Eye (tissue), 1 donor: ENCODE results near the gene TMEM44.

Experiments used
- DNase-seq: peaks from one replicate; pipeline ENCODE4 v3.0.0-alpha.2; 2015

Gene TMEM44

DNA sequence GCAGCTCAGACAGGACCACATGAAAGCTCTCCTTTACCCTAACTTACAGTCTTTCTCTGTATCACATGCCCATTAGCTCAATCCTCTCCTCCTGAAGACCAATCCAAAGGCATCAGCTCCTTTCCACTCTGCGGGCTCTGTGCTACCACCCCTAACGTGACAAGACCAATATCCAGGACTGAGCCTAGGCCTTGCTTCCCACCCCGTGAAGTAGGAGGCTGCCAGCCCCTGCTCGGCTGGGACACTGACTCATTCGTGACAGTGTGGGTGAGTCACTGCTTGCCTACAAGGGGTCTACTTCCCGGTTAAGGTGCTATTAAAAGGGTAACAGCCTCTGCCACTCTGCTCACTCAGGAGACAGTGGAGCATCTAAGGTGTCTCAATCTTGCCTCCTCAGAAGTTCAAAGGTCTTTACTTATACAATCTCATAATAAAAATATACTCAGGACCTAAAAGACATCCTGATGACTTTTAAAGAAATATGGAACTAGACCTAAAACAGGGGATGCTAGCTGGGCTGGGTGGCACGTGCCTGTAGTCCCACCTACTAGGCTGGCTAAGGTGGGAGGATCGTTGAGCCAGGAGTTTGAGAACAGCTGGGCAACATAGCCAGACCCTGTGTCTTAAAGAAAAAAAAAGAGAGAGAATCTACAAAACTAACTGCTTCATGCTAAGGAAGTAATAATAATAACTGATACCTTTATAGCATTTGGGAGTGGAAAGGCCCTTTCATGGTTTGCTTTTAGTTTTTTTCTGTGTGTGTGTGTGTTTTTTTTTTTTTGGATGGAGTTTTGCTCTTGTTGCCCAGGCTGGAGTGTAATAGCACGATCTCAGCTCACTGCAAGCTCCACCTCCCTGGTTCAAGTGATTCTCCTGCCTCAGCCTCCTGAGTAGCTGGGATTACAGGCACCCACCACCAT is 55.0 kb downstream of the TMEM44 start:
- no peak for DNase-seq

DNA sequence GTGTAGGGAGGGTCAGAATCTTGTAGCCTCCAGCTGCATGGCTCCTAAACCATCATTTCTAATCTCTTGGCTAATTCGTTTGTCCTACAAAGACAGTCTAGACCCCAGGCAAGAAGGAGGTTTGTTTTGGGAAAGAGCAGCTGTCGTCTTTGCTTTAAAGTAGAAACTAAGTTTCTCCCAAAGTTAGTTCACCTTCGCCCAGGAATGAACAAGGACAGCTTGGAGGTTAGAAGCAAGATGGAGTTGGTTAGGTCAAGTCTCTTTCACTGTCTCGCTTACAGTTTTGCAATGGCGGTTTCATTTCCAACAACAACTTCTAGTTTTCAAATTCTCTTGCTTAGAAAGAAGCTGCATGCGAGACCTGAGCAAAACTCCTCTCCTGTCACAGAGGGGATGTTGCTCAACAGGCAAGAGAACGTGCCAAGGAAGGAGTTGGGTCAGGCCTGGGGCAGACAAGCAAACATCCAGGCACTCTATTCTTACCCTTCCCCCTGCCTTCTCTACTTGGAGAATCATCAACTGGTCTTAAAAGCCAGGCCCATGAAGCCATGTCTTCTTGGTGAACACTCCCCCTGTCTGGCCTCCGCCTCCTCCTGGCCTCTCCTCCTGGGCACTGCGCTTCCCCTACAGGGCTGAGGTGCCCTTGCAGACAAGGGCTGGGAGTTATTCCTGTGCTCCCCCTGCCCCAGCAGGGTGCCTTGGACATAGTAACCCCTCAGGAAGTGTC is 57.6 kb downstream of the TMEM44 start:
- no peak for DNase-seq

DNA sequence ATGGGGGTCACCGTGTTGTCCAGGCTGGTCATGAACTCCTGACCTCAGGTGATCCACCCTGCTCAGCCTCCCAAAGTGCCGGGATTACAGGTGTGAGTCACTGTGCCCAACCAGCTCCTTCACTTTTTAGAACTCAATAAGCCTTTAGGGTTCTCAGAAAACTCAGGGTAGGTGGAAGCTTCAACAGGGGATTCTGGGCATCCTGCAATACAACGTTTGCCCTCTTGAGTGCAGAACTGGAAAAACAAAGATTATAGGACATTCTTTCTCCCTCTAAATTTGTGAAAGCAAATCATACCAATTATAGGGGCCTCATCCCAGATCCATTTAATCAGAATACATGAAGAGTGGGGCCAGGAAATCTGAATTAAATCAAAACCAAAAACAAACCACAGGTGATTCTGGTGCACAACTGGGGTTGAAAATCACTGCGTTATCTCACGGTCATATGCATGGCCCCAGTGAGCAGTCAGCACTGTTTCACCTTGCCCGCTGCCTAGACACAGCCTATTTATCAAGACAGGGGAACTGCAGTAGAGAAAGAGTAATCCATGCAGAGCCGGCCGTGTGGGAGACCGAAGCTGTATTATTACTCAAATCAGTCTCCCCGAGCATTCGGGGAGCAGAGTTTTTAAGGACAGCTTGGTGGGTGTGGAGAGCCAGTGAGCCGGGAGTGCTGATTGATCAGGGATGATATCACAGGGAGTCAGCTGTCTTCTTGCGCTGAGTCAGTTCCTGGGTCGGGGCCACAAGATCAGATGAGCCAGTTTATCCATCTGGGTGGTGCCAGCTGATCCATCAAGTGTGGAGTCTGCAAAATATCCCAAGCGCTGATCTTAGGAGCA is 58.4 kb downstream of the TMEM44 start:
- DNase-seq, result no peak

DNA sequence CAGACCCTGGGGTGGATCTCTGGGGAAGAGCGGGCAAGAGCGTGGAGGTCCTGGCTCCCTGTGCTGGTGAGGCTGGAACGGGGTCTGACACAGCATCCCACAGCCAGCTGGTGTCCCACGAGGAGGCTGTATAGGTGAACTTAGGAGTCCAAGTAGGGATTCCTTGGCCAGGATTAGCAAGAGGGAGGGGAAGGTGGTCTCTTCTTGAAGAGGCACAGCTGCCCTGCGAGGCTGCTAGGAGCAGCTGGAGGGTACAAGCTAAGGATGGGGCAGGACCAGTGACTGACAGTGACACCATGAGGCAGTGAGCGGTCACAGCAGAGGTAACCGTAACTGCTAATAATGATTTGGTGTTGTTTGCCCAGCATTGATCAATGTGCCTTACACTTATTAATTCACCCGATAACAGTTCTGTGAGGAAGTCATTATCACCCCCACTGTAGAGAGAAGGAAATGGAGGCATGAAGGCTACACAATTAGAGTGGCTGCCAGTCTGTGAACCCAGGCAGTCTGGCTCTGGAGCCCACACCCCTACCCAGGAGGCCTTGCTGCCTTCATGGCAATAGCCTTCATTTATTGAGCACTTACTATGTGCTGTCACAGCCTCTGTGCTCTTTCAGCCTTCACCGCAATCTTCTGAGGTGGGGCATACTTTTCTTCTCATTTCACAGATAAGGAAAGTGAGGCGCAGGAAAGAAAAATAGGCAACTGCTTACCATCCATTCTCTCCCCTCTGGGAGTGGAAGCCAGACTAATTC is 59.4 kb downstream of the TMEM44 start:
- DNase-seq, result peak; percentile 76

DNA sequence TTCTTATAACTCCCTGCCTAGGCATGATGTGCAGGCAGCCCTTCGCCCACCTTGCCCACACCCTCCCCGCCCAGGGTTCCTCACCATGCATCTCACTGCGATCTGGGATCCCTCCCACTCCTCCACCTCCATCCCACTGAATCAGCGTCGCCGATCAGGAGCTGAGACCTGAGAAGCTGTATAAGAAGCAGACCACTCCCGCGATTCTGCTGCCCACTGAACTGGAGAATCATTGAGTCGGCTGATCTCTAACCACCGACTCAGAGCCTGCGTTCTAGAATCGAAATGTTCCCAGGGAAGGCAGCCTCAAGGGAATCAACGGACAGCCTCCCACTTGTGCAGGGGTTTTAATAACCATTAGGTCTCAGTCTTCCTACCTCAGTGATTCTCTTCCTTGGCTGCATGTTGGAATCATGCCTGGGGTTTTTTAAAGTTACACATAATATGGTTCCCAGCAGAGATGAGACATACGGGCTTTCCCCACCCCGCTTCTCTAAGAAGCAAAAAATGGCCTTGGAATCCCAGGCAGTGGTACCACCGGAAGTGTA is 60.2 kb downstream of the TMEM44 start:
- peak; percentile 80 for DNase-seq

DNA sequence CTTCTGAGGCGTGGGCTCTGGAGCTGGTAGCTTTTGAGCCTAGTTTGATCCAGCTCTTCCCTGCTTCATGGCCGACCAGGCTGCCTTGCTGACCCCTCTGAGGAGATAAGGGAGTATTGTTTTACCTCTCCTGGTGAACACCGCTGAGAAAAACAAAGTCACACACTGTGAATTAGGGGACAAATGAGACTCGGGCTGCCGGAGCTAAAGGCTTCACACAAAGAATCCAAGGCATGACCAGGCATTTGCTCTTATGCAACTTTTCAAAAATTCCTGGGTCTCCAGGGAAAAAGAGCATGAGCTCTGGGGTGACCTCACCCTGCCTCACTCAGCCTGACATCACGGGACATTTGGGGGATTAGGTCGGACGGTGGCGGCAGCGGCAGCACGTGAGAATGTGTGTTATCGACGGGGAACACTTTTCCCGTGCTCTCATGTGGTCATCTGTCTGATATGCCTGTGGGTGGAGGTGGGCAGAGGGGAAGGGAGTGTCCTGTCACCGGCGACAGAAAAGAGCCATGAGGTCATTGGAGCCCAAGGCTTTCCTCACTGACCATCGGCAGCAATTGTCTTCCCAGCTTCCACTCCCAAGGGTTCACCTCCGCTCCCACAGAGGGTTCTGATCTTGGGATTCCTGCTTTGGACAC is 61.0 kb downstream of the TMEM44 start:
- DNase-seq, result peak; percentile 74

DNA sequence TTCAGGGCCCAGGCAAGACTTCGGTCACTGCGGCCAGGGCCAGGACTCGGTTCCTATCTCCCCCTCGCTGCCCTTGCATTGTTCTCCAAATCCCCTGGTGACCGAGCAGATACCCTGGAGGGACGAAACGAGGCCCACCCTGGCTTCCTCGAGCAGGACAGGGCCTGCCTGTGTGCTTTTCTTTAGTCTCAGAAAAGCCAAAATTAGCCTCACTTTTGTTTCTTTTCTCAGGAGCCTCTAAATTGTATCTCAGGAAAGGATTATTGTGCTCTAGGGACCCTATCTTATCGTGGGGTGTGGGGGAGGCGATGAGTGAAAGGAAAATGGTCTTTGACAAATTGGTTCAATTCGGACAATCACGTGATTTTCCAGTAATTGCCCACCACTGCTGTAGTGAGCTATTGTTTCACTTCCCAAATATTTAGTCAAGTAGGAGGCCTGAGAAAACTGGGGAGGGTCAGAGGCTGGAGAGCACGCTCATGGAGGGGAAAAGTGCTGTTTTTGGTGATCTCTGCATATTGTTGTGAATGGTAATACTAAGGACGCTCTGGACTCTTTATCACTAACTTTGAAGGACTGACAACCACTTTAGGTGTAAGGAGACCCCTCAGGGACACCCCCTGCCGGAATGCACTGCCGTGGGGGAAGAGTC is 61.6 kb downstream of the TMEM44 start:
- DNase-seq, result no peak

DNA sequence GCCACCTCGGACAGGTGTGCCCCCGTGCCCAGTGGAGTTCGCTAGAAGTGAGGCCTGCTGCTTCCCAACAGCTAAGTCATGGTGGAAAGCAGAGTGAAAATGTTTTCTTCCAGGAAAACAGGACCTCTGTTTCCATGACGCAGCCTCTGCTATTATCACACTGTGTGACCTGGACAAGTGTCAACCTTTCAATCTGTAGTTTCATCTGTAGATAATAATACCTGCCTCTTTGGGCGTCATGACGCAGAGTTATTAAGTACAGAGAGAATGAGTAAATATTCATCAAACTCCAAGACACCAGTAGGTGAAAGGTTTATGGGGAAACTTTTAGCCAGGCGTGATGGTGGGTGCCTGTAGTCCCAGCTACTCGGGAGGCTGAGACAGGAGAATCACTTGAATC is 62.3 kb downstream of the TMEM44 start:
- DNase-seq, result no peak

DNA sequence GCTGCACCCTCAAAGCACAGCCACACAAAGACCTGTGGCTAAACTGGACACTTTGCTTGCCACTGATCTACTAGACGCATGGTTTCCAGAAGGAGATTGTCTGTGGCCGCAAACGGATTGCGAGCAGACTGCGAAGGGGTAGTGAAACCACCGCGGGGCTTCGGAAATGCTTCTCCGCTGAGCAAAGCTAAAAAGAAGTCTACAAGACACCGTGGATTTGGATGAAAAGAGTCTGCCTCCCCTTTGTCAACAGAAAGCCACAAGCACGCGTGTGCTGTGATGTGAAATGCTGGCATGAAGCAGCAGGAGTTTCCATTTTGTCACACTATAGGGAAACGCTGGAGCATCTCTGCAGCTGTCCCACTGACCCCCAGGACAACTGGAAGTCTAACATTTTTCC is 63.0 kb downstream of the TMEM44 start:
- no peak for DNase-seq

DNA sequence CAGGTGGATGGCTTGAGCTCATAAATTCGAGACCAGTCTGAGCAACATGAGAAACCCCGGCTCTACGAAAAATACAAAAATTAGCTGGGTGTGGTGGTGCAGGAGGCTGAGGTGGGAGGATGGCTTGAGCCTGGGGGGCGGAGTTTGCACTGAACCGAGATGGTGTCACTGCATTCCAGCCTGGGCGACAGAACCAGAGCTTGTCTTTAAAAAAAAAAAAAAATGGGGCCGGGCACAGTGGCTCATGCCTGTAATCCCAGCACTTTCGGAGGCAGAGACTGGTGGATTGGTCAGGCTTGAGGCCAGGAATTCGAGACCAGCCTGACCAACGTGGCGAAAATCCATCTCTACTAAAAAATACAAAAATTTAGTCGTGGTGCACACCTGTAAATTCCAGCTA is 64.0 kb downstream of the TMEM44 start:
- no peak for DNase-seq

DNA sequence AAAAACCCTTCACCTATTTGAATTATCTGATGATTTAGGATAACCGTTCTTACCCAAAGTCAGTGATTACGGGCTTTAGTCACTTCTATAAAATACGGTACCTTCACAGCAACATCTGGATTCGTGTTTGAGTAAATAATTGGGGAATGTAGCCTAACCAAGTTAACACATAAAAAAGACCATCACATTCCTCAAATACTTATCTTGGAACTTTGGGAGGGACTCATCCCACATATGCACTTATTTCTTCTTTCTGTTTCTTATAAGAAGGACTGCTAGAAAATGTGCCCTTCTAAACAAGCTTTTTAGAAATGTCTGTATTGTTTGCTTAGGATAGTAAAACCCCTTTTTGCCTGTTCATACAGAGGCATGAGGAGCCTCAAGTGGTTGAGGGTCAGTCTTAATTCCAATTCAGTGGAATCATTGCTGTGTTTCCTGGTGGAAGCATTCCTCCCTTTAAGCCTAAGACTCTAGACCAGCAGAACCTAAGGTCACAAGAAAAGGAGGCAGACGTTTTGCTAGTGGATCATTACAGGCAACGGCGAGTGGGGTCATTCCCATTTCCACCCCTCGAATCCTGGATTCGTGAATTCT is 67.5 kb downstream of the TMEM44 start:
- DNase-seq, result no peak

DNA sequence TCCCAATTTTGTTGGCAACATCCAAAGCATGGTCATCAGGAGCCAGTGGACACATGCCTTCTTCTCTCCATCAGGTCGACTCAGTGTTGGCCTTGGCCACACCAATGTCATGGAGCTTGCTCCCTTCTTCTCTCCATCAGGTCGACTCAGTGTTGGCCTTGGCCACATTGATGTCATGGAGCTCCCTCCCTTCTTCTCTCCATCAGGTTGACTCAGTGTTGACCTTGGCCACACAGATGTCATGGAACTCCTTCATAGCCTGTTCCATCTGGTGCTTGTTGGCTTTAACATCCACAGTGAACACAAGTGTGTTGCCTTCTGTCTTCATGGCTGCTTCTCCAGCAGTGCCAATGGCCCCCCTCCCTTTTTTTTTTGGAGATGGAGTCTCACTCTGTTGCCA is 70.2 kb downstream of the TMEM44 start:
- no peak for DNase-seq

DNA sequence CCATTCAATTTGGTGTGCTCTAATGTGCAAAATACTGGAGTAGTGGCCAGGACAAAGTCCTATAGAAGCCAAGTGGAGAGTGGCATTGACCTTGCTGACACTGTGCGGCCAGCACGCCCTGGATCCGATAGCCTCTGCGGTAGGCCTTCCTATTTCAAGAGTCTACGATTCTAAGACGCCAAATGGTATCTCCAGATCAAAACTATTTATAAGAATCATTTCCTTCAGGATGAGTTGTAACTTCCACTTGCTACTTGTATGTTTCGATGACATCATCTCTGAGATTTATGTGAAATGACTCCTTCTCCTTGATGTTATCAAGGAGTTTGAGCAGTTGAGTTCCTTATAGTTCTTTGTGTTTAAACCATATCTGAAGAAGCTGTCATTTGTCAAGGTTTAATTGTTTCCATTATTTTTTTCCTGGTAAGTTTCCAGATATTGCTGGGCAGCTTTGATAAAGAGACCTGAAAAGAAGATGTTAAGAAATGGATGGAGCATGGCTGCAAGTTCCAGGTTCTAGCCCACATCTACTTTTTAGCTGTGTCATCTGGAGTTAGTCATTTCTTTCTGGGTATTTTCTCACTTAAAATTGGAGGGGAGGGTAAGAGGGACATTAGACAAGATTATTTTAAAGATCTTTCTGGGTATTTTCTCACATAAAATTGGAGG is 71.8 kb downstream of the TMEM44 start:
- no peak for DNase-seq

DNA sequence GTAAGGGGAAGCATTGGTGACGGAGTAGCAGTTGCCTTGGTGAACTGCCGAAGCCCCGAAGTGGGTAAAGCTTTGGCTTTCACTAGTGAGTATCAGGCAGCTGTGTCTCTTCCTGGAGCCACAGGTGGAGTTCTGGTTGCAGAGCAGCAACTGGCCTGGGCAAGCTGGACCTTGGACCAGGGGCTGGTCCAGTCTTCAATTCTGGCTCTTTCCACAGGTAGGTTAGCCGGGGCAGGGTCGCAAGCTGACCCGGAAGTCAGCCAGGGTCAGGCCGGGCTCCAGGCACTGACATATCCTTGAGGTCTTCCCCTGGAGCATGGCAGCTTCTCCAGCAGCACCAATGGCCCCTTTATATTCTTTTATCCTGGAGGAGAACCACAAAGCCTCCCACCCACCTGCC is 73.2 kb downstream of the TMEM44 start:
- no peak for DNase-seq

DNA sequence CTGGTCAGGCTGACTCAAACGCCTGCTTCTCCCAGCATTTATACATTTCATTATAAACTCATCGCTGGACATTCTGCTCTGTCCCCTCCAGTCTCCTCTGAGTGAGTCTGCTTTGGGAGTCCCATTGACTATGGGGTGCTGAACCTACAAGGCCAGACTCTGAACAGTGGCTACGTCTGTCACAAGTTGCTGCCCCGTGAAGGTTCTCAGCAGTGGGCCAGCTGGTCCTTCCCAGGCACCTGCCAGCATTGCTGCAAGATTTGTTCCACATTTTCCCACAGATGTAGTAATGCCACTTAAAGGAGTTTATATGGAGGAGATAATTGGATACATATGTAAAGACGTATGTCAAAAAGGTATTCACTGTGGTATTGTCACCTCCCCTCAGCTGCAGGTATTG is 73.7 kb downstream of the TMEM44 start:
- no peak for DNase-seq

DNA sequence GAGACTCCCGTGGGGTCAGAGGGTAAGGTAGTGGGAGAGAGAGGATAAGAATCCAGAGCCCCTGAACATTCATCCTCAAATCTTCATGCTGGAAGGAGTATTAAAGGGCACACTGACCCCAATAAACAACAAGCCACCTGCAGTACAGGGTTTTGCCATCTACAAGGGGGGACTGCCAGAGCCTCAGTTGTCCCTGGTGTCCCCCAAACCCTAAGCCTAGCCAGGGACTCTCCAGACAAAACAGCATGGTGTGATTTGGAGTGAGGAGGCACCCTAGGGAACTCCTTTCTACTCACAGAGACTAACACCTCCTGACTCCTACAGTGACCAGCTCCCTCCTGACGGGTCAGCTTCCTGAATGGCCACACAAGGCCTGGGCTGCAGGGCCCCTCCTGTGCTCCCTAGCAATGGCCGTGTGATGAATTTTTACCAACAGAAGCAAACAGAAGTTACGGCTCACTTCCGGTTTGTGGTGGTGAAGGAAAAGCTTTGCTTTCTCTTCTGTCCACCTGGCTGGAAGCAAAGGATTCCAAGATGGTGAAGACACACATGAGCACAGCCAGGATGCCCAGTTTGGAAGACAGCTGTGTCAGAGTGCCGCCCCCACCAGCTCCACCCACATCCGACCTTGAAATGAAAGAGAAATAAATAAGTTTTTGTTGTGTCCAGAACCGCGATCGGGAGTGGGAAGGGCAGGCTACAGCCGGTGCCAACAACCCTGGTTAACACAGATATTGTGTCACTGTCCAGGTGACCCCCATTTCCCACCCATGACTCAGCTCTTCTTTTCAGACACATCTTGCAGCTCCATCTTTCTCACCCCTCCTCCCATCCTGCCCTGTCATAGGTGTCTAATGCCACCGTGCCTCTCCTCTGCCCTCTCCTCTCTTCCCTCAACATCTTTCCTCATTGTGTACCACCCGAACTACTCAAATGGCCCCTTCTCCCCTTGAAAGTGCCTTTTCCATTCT is 76.8 kb downstream of the TMEM44 start:
- no peak for DNase-seq

DNA sequence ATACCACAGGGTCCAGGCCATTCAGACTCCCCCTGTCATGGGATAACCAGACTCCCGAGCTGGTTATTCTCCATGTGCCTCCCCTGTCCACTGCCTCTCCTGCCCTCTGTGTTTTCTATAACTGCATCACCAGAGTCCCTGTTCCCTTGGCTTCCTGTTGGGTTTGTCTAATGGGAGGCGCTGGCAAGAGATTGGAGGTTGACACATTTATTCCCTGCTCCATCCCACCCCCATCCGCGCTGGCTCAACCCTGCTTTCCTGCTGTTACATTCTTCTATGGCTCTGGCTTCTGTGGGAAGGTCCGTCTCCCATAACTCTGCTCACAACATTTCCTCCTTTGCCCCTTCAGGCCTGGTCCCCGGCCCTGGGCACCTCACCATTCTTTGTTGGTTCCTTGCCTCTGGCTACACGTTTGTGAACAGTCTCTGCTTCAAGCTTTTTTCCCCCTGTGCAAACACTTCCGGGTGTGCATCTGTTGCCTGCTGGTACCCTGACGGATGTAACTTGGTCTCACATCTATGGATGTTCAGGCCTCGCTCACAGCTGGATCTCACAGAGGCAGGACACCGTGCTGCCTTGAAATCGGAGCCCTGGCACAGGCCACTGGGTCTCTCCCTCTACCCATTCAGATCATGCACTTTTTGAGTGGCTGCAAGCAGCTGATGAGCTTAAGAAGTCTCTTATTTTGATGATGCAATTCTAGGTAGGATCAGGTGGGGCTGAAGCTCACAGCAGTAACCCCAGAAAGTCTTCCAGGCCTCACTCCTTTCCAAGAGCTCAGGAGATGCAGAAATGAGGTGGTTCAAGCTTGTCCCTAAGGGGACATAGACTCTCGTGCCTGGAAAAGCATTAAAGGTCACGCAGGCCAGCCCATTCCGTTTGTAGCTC is 77.8 kb downstream of the TMEM44 start:
- peak; percentile 29 for DNase-seq
